ENCODE data around the gene AICDA. TPM values are rescaled to one million over a fixed set of nuclear protein-coding genes. Genes with fewer than 3 reads are reported as not detected.
A peak's percentile ranks its signal among the peaks of the same experiment; 100 is the strongest.

The AICDA gene
- total and polyA plus RNA-seq, 2 of the 13 experiments (the other 11 are each of a cell fraction or from before 2014, with no cell fraction given): not detected

- in situ Hi-C loops (cut with HindIII; ENCODE audit: extremely low pct_ligation_motif_present, low pct_unique_long_range_greater_than_20kb): no loop called here
- H3K36me3 ChIP-seq (replicated peaks in 1 of 2; ENCODE audit: control insufficient read depth in 1 of 2, insufficient read depth in 2 of 2, low read length in 2 of 2): no peaks in the 10 kb centered on the region
- ChIA-PET CTCF (ENCODE audit: low intra/inter-chr PET ratio, low total read pairs) (no interaction called here), POLR2A (no interaction called here)
- WGBS (ENCODE audit: low lambda C conversion rate): 26% methylated on average over 6 of the region's 6 CpGs
- H3K9ac ChIP-seq (ENCODE audit: insufficient read depth, low read depth, low read length): no peak overlapping the region
- DNase-seq (ENCODE audit: low spot score) (no peak), ATAC-seq (no peak), FAIRE-seq (no peak)
- H3K79me2 ChIP-seq (ENCODE audit: insufficient read depth, low read length): no peaks in the 10 kb centered on the region
- H3K9me3 ChIP-seq (ENCODE audit: low read length): no peaks in the 10 kb centered on the region
- H3K4me3 ChIP-seq (replicated peaks in 1 of 3; ENCODE audit: insufficient read depth in 1 of 3, low read depth in 2 of 3, low read length in 3 of 3): no peak overlapping the region
- no peak for TF ChIP-seq ARID2 (CRISPR knock-in tag; IDR thresholded peaks at IDR 0.05; ENCODE audit: borderline replicate concordance)
- no peak for TF ChIP-seq HNRNPK (IDR thresholded peaks at IDR 0.05; ENCODE audit: low read depth, low read length, poor library complexity, severe bottlenecking)
- TF ChIP-seq ZNF235 (CRISPR knock-in tag; IDR thresholded peaks at IDR 0.05; ENCODE audit: borderline replicate concordance): no peak
- no peaks in the 10 kb centered on the region for H3K4me1 ChIP-seq (ENCODE audit: insufficient read depth, low read length)
- intact Hi-C loops (cut with micrococcal nuclease; ENCODE audit: unreplicated experiment): no loop called here
- no peaks in the 10 kb centered on the region for H4K20me1 ChIP-seq (ENCODE audit: insufficient read depth, low read length)
- no peak overlapping the region for H3K4me2 ChIP-seq (ENCODE audit: low read depth, low read length)
- no peak overlapping the region for H3K27ac ChIP-seq (ENCODE audit: extremely low read length, insufficient read depth, low read length)
- peak overlapping the region; percentile 5 for H2AFZ ChIP-seq (ENCODE audit: low read length)
- H3K27me3 ChIP-seq (ENCODE audit: control insufficient read depth in 1 of 2, insufficient read depth in 2 of 2, low read length in 2 of 2): no peaks in the 10 kb centered on the region; a peak in 1 of 5 replicates
- BruUV-seq (replicated peaks): no TSS peak
Observed at GRCh38 chr12:8655421-8655820, 42.8 kb upstream of the AICDA start.

- POLR2A ChIA-PET: no interaction called here
- no peak overlapping the region for H3K4me3 ChIP-seq (replicated peaks in 1 of 3; ENCODE audit: insufficient read depth in 1 of 3, low read depth in 2 of 3, low read length in 3 of 3)
- intact Hi-C loops (cut with micrococcal nuclease; ENCODE audit: unreplicated experiment): no loop called here
- CTCF ChIA-PET (ENCODE audit: low intra/inter-chr PET ratio, low total read pairs): no interaction called here
- H2AFZ ChIP-seq (ENCODE audit: low read length): no peak overlapping the region
- H3K4me1 ChIP-seq (ENCODE audit: insufficient read depth, low read length): no peaks in the 10 kb centered on the region
- no peaks in the 10 kb centered on the region for H3K36me3 ChIP-seq (replicated peaks in 1 of 2; ENCODE audit: control insufficient read depth in 1 of 2, insufficient read depth in 2 of 2, low read length in 2 of 2)
- H3K9me3 ChIP-seq (ENCODE audit: low read length): no peaks in the 10 kb centered on the region
- peaks cover 0 to 9% of the 10 kb centered on the region in 2 experiments; a peak in 3 of 5 replicates for H3K27me3 ChIP-seq (ENCODE audit: control insufficient read depth in 1 of 2, insufficient read depth in 2 of 2, low read length in 2 of 2)
- in situ Hi-C loops (cut with HindIII; ENCODE audit: extremely low pct_ligation_motif_present, low pct_unique_long_range_greater_than_20kb): no loop called here
- no TSS peak for BruUV-seq (replicated peaks)
- H3K4me2 ChIP-seq (ENCODE audit: low read depth, low read length): no peak overlapping the region
- ATAC-seq (no peak), FAIRE-seq (no peak), DNase-seq (ENCODE audit: low spot score) (no peak)
- H4K20me1 ChIP-seq (ENCODE audit: insufficient read depth, low read length): no peaks in the 10 kb centered on the region
- H3K27ac ChIP-seq (ENCODE audit: extremely low read length, insufficient read depth, low read length): no peak overlapping the region
- 6% methylated on average over 5 of the region's 8 CpGs for WGBS (ENCODE audit: low lambda C conversion rate)
- H3K79me2 ChIP-seq (ENCODE audit: insufficient read depth, low read length): no peaks in the 10 kb centered on the region
- H3K9ac ChIP-seq (ENCODE audit: insufficient read depth, low read depth, low read length): no peak overlapping the region
- no peak for TF ChIP-seq CBFB (CRISPR knock-in tag; IDR thresholded peaks at IDR 0.05)
- TF ChIP-seq REPIN1 (CRISPR knock-in tag; IDR thresholded peaks at IDR 0.05; ENCODE audit: borderline replicate concordance, low read depth): no peak
- no peak for TF ChIP-seq ZBTB21 (CRISPR knock-in tag; IDR thresholded peaks at IDR 0.05)
- TF ChIP-seq DRAP1 (CRISPR knock-in tag; IDR thresholded peaks at IDR 0.05): no peak
- no peak for TF ChIP-seq MIXL1 (CRISPR knock-in tag; IDR thresholded peaks at IDR 0.05)
- TF ChIP-seq NKX3-1 (CRISPR knock-in tag; IDR thresholded peaks at IDR 0.05): no peak
- no peak for TF ChIP-seq PRPF4 (IDR thresholded peaks at IDR 0.05; ENCODE audit: low read depth, low read length, poor library complexity, severe bottlenecking)
- TF ChIP-seq HIVEP1 (CRISPR knock-in tag; IDR thresholded peaks at IDR 0.05): no peak
- no peak for TF ChIP-seq ZNF260 (CRISPR knock-in tag; IDR thresholded peaks at IDR 0.05; ENCODE audit: borderline replicate concordance, low read depth)
- no peak for TF ChIP-seq ZBTB4 (CRISPR knock-in tag; IDR thresholded peaks at IDR 0.05; ENCODE audit: borderline replicate concordance)
Observed at GRCh38 chr12:8648576-8649205, 36.0 kb upstream of the AICDA start.
